Hepatocyte (in vitro differentiated cells): ENCODE results near the gene ABCG4.

Experiments
- EZH2phosphoT487 ChIP-seq: fragments of 200-600 bp; sonication (generic); IDR thresholded peaks from one replicate; pipeline ENCODE4 v1.6.1; 2018; ENCODE audit warnings: antibody characterized with exemption, mild to moderate bottlenecking, low read depth, moderate library complexity; ENCODE audit not compliant: unreplicated experiment, severe bottlenecking
- TF ChIP-seq, protein P1 (sequence below): fragments of 200-600 bp; sonication (generic); IDR thresholded peaks from 2 replicates; pipeline ENCODE4 v1.5.1; 2016; ENCODE audit warnings: antibody characterized with exemption, mild to moderate bottlenecking; ENCODE audit not compliant: poor library complexity

DNA sequence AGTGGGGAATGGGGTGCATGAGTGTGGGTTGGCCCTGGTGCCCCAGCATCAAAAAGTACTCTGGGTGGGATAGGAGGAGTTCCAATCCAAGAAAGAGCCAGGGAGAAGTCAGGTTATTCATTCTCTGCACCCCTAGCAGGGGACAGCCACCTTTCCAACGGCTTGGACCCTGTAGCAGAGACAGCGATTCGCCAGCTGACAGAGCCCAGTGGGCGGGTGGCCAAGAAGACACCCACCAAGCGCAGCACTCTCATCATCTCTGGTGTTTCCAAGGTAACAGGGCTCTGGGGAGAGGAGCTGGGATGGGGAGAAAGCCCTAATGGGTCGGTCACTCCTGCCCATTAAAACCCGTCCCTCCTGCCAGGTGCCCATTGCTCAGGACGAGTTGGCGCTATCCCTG, 35.1 kb upstream of the ABCG4 start:
- TF ChIP-seq, protein P1, sequence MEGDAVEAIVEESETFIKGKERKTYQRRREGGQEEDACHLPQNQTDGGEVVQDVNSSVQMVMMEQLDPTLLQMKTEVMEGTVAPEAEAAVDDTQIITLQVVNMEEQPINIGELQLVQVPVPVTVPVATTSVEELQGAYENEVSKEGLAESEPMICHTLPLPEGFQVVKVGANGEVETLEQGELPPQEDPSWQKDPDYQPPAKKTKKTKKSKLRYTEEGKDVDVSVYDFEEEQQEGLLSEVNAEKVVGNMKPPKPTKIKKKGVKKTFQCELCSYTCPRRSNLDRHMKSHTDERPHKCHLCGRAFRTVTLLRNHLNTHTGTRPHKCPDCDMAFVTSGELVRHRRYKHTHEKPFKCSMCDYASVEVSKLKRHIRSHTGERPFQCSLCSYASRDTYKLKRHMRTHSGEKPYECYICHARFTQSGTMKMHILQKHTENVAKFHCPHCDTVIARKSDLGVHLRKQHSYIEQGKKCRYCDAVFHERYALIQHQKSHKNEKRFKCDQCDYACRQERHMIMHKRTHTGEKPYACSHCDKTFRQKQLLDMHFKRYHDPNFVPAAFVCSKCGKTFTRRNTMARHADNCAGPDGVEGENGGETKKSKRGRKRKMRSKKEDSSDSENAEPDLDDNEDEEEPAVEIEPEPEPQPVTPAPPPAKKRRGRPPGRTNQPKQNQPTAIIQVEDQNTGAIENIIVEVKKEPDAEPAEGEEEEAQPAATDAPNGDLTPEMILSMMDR = no peak
- TF ChIP-seq EZH2phosphoT487 = no peak
